ENCODE measurements around the gene HLCS.

DNA sequence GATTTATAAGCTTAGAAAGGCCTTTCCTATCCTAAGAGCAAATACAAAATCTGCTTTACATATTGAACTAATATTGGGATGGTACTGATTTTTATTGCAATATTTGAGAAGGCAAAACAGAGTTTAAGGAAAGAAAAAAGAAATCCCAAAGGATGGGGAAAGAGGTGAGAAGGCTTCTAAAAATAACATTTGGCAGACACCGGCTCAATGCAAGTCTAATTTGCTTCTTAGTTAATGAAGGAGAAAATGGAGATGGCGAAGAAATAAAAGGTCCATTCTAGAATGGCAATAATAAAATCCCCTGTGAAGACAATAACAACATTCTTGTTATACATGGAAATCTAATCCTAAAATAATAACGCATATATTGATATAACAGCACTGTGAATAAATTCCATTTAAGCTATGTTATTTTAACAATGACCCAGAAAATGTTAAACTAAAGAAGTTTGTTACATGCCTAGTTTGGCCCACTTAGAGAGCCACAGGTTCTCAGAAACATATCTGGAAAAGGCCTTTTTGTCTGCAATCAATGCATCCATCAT is 117.7 kb downstream of the HLCS start:
- TF ChIP-seq POLR2A (IDR thresholded peaks at IDR 0.05), result no peak
- TF ChIP-seq, protein P1, sequence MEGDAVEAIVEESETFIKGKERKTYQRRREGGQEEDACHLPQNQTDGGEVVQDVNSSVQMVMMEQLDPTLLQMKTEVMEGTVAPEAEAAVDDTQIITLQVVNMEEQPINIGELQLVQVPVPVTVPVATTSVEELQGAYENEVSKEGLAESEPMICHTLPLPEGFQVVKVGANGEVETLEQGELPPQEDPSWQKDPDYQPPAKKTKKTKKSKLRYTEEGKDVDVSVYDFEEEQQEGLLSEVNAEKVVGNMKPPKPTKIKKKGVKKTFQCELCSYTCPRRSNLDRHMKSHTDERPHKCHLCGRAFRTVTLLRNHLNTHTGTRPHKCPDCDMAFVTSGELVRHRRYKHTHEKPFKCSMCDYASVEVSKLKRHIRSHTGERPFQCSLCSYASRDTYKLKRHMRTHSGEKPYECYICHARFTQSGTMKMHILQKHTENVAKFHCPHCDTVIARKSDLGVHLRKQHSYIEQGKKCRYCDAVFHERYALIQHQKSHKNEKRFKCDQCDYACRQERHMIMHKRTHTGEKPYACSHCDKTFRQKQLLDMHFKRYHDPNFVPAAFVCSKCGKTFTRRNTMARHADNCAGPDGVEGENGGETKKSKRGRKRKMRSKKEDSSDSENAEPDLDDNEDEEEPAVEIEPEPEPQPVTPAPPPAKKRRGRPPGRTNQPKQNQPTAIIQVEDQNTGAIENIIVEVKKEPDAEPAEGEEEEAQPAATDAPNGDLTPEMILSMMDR (IDR thresholded peaks at IDR 0.05), result no peak

All from prostate gland (tissue), 2 donors.